Mucosa of rectum (tissue), 2 donors: ENCODE data around the gene C5orf58.

Experiments used
- H3K27ac ChIP-seq, 2 donors: one replicate each; pipeline ENCODE4 v1.7.0; 2013; ENCODE audit warnings: inconsistent platforms in 2 of 2, low read depth in 2 of 2, low read length in 2 of 2
- H3K27me3 ChIP-seq, 2 donors: one replicate each; pipeline ENCODE4 v1.7.0; 2013; ENCODE audit warnings: low read length in 2 of 2; ENCODE audit not compliant: control insufficient read depth in 2 of 2, insufficient read depth in 2 of 2
- H3K36me3 ChIP-seq, 2 donors: one replicate each; pipeline ENCODE4 v1.7.0; 2013; ENCODE audit warnings: low read length in 2 of 2; ENCODE audit not compliant: control insufficient read depth in 2 of 2, insufficient read depth in 2 of 2
- H3K4me1 ChIP-seq, 2 donors: one replicate each; pipeline ENCODE4 v1.7.0; 2013; ENCODE audit warnings: low read length in 2 of 2, mild to moderate bottlenecking in 1 of 2; ENCODE audit not compliant: control insufficient read depth in 2 of 2, insufficient read depth in 2 of 2
- H3K4me3 ChIP-seq, 2 donors: one replicate each; pipeline ENCODE4 v1.7.0; 2013; ENCODE audit warnings: low read length in 2 of 2
- H3K9ac ChIP-seq, 2 donors: one replicate each; pipeline ENCODE4 v1.7.0; 2013; ENCODE audit warnings: low read length in 2 of 2, low read depth in 1 of 2, mild to moderate bottlenecking in 1 of 2
- H3K9me3 ChIP-seq, 2 donors: one replicate each; pipeline ENCODE4 v1.7.0; 2013; ENCODE audit warnings: low read length in 2 of 2; ENCODE audit not compliant: control insufficient read depth in 2 of 2
- donor health status: healthy.
- donor health status: Normal muscosa, but diverticular disease.

Gene C5orf58

DNA sequence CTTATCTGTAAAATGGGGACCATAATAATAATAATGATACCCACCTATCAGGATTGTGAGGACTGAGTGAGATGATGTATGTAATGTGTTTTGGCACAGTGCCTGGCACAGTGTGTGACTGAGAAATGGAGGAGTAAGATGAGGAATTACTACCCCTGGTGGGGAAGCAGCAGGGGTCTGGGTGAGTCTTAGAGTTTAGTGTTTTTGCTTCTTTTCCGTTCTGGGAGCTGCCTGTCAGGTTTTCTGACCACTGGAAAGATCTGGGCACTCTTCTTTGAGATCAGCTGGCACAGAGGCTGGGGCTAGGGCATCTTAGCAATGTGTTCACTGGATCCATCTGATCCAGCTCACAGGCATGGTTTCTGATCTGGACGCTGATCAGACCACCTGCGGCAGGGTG, 56.3 kb downstream of the C5orf58 start:
- Histone ChIP-seq H3K9me3 (no peaks in the 10 kb centered on the region), H3K27ac (no peak overlapping the region), H3K4me1 (peaks cover 11 to 17% of the 10 kb centered on the region in 2 donors), H3K4me3 (no peak overlapping the region), H3K9ac (no peak overlapping the region), H3K36me3 (peaks cover 4% of the 10 kb centered on the region in 2 donors), H3K27me3 (no peaks in the 10 kb centered on the region)

DNA sequence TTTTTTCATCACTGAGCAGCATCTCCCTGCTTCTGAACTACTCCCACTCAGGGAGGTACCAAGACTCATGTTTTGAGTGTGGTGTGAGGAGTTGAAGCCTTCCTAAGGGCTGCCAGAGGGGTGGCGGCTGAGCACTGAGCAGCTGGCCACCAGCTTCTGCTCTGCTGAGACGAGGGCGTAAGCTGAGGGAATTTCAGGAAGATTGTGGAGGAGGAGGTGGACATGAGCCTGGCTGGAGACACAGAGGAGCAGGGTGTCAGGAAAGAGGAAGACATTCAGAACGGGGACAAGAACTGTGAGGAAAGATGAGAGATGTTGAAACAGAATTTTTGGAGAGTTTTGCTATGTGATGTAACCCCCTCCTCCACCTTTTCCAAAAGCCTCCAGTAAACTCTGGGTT, 57.0 kb downstream of the C5orf58 start:
- Histone ChIP-seq H3K4me3 (peak overlapping the region in 1 of 2 donors; percentile 25), H3K27me3 (no peaks in the 10 kb centered on the region), H3K9me3 (no peaks in the 10 kb centered on the region), H3K4me1 (peaks cover 11 to 17% of the 10 kb centered on the region in 2 donors), H3K27ac (peak overlapping the region in 1 of 2 donors; percentile 4), H3K36me3 (peaks cover 4% of the 10 kb centered on the region in 2 donors), H3K9ac (no peak overlapping the region)

DNA sequence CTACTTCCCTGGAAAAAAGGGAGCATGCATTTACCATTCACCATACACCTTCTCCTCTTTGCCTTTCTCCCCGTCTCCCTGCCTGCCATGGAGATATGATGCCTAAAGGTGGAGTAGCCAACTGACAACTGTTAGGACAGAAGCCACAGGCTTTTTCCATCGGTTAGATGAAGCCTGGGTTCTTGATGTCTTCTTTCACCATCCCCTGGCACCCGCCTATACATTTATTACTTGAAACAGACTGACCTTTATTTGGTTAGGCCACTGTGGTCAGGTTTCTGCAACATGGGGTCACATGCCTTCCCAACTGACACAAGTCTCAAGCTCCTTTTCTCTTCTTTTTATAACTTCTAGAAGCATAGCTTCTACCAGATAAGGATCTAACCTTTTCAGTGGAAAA, 57.7 kb downstream of the C5orf58 start:
- H3K36me3 ChIP-seq: peaks cover 4% of the 10 kb centered on the region in 2 donors
- no peaks in the 10 kb centered on the region for H3K9me3 ChIP-seq
- no peak overlapping the region for H3K4me3 ChIP-seq
- peaks cover 11 to 17% of the 10 kb centered on the region in 2 donors for H3K4me1 ChIP-seq
- H3K27ac ChIP-seq: no peak overlapping the region
- no peak overlapping the region for H3K9ac ChIP-seq
- H3K27me3 ChIP-seq: no peaks in the 10 kb centered on the region

DNA sequence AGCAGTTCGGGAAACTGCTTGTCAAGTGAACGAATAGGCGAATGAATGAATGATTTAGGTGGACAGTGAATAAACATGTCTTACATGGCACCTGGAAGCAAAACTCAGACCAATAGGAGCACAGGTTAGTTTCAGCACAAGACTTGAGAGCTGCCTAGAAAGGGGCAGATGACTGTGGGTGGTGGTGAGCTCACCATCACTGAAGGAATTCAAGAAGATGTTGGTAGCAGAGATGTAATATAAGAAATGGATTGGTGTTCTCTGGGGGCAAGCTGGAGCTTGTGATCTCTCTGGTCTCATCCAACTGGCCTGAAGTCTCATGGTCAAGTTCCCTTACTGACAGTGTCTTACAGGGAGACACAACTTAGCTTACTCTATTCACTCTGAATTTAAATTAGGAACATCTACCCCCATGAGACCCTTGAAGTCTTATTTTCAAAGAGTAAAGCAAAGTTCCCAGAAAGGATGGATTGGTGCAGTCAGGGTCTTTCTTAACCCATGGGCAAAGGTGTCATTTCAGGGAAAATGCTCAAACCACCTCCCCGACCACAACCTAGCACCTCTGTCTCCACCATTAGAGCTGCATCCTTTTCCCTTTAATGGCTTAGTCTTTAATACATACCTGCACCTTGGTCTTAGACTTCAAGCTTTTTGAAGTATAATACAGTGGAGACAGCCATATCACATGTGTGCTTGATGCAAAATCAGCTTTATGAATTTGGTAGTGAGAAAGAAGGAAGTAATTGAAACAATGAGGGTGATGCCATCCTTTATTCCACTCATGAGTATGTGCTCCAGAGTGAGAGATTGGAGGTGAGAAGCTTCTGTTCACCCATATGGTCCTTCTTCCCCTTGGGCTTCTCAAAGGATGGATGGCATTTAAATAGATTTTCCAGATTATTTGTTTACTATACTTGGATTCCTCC, 59.7 kb downstream of the C5orf58 start:
- H3K9ac ChIP-seq: no peak overlapping the region
- no peaks in the 10 kb centered on the region for H3K9me3 ChIP-seq
- H3K4me1 ChIP-seq: peaks cover 11 to 13% of the 10 kb centered on the region in 2 donors
- H3K36me3 ChIP-seq: peaks cover 4% of the 10 kb centered on the region in 2 donors
- H3K4me3 ChIP-seq: no peak overlapping the region
- no peak overlapping the region for H3K27ac ChIP-seq
- H3K27me3 ChIP-seq: no peaks in the 10 kb centered on the region

DNA sequence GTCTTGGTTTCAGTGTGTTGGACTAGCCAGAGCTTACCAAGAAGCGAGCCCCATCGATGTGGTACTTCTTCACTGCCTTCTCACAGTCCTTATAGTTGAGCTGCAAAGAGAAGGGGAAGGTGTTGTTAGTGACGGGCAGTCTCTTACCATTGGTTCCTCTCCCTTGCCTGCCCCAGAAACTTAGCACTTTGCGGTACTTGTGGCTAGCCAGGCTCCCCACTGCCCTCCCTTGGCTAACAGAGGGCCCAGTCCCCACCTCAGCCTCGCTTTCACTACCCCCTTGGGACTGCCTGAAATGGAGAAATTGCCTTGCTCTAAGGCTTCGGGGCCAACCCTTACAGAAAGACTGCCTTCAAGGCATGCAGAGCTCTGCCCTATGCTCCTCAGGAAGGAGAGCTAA, 60.5 kb downstream of the C5orf58 start:
- Histone ChIP-seq H3K4me3 (peak overlapping the region in 1 of 2 donors; percentile 15), H3K4me1 (peaks cover 9 to 13% of the 10 kb centered on the region in 2 donors), H3K36me3 (peaks cover 4% of the 10 kb centered on the region in 2 donors), H3K9me3 (no peaks in the 10 kb centered on the region), H3K9ac (no peak overlapping the region), H3K27ac (no peak overlapping the region), H3K27me3 (no peaks in the 10 kb centered on the region)

DNA sequence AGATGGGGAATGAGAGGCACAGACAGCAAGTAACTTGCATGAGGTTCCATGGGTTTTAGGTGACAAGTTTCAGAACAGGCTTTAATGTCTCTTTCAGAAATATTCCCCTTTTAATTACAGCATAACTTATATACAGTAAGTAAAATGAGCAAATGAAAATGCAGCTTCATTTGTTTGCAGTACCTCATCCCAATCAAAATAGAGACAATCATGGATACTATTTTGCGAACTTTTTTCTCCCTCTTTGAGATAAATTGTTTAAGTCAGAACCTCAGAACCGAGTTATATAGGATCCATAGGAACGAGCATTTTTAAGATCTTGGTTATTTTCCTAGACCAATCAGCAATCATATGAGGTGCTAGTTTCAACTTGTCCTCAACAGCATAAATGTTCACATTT, 61.3 kb downstream of the C5orf58 start:
- peaks cover 4% of the 10 kb centered on the region in 2 donors for H3K36me3 ChIP-seq
- H3K27ac ChIP-seq: no peak overlapping the region
- no peak overlapping the region for H3K9ac ChIP-seq
- no peaks in the 10 kb centered on the region for H3K27me3 ChIP-seq
- peaks cover 7 to 13% of the 10 kb centered on the region in 2 donors for H3K4me1 ChIP-seq
- H3K4me3 ChIP-seq: peak overlapping the region in 1 of 2 donors; percentile 90
- no peaks in the 10 kb centered on the region for H3K9me3 ChIP-seq

DNA sequence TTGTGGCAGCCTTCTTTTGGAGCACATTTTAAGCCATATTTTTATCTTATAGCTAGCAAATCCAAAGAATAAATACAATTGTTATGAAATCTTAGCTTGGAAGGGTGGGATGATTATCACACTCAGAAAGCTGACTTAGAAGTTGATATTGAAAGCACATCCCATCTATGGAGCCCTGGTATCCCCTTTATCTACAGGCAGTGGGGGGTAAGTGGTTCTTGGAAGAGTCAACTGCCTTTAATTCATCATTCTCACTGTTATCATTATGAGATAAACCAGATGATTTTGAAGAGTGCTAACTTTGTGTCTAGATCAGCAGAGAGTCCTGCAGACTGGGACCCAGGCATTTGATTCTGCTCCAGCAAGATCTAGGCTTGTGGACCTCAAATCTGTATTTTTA, 61.8 kb downstream of the C5orf58 start:
- H3K9me3 ChIP-seq: no peaks in the 10 kb centered on the region
- H3K36me3 ChIP-seq: peaks cover 4% of the 10 kb centered on the region in 2 donors
- peaks cover 7 to 9% of the 10 kb centered on the region in 2 donors for H3K4me1 ChIP-seq
- no peak overlapping the region for H3K9ac ChIP-seq
- peak overlapping the region; percentile 59 to 90 for H3K4me3 ChIP-seq
- no peaks in the 10 kb centered on the region for H3K27me3 ChIP-seq
- H3K27ac ChIP-seq: no peak overlapping the region
